ENCODE data around the gene NTNG1. TPM values are rescaled to one million over a fixed set of nuclear protein-coding genes. Genes with fewer than 3 reads are reported as not detected.

NTNG1 gene
- total and polyA plus RNA-seq, 2 of the 13 experiments (the other 11 are each of a cell fraction or from before 2014, with no cell fraction given) = not detected

DNA sequence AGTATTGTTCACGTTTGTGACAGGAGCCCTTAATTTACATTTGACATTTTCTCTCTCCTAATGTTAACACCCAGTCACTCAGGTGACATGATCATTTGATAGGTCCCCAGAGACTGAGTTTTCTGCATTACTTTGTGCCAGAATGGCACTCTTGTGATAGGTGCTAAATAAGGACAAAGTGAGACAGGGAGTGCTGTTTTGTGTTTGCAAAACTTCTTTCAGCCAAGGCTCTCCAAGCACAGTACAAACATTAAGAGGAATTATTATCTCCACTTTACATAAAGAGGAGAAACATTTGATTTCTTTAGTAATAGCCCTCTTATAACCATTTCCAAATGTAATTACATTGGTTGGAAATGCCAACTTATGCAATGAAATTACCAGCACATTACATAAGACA, 355.2 kb downstream of the NTNG1 start:
- Histone ChIP-seq H3K4me2 (ENCODE audit: low read depth, low read length) (no peak overlapping the region), H3K4me3 (replicated peaks in 1 of 3; ENCODE audit: insufficient read depth in 1 of 3, low read depth in 2 of 3, low read length in 3 of 3) (no peak overlapping the region), H3K9me3 (ENCODE audit: low read length) (no peaks in the 10 kb centered on the region), H3K36me3 (replicated peaks in 1 of 2; ENCODE audit: control insufficient read depth in 1 of 2, insufficient read depth in 2 of 2, low read length in 2 of 2) (no peaks in the 10 kb centered on the region), H3K27me3 (ENCODE audit: control insufficient read depth in 1 of 2, insufficient read depth in 2 of 2, low read length in 2 of 2) (no peaks in the 10 kb centered on the region), H3K4me1 (ENCODE audit: insufficient read depth, low read length) (peaks cover 23% of the 10 kb centered on the region), H3K9ac (ENCODE audit: insufficient read depth, low read depth, low read length) (no peak overlapping the region), H2AFZ (ENCODE audit: low read length) (no peak overlapping the region), H3K27ac (ENCODE audit: extremely low read length, insufficient read depth, low read length) (no peak overlapping the region), H4K20me1 (ENCODE audit: insufficient read depth, low read length) (no peaks in the 10 kb centered on the region), H3K79me2 (ENCODE audit: insufficient read depth, low read length) (no peaks in the 10 kb centered on the region)
- WGBS (ENCODE audit: low lambda C conversion rate) = 0% methylated on average over 1 of the region's 1 CpG
- 0 out of 2 replicates have a peak, but pooled peaks have one; percentile 79 for TF ChIP-seq ZNF232 (CRISPR knock-in tag; IDR thresholded peaks at IDR 0.05; ENCODE audit: borderline replicate concordance)
- no peak for TF ChIP-seq ZNF598 (CRISPR knock-in tag; IDR thresholded peaks at IDR 0.05; ENCODE audit: borderline replicate concordance)
- TF ChIP-seq EED (CRISPR knock-in tag; IDR thresholded peaks at IDR 0.05) = no peak
- TF ChIP-seq YEATS4 (CRISPR knock-in tag; IDR thresholded peaks at IDR 0.05; ENCODE audit: borderline replicate concordance) = no peak
- TF ChIP-seq ZNF446 (CRISPR knock-in tag; IDR thresholded peaks at IDR 0.05) = no peak
- in situ Hi-C loops (cut with HindIII; ENCODE audit: extremely low pct_ligation_motif_present, low pct_unique_long_range_greater_than_20kb) (no loop called here), intact Hi-C loops (cut with micrococcal nuclease; ENCODE audit: unreplicated experiment) (no loop called here)
- DNase-seq (ENCODE audit: low spot score) = no peak
- no peak for FAIRE-seq
- no peak for ATAC-seq
- CTCF ChIA-PET (ENCODE audit: low intra/inter-chr PET ratio, low total read pairs) = no interaction called here
- POLR2A ChIA-PET = no interaction called here
- no TSS peak for BruUV-seq (replicated peaks)

DNA sequence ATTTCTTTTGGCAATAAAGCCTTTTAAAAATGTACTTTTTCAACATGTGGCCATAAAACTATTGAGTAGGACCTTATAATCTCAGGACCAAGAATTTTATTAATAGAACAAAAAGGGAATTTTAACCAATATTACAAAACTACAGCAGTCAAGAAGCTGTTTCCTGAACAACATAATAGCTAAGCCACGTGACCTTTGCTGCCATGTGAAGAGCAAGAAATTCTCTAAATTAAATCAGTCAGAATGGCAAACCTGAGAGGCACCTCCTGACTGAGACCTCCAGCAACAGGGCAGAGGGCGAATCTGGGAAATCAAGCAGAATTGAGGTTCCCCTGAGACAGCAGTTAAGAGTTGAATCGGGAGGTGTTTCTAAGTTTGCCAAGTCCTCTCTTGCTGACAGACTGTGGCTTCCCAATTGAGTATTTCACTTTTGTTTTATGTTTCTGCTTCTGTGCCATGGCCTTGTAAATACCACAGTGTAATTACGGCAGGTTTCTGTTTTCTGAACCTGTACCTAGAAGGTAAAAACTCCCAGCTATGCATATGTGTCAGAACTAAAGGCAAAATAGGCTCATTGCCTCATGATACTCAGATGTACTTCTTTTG, 358.4 kb downstream of the NTNG1 start:
- CTCF ChIA-PET (ENCODE audit: low intra/inter-chr PET ratio, low total read pairs) = no interaction called here
- H3K27me3 ChIP-seq (ENCODE audit: control insufficient read depth in 1 of 2, insufficient read depth in 2 of 2, low read length in 2 of 2) = no peaks in the 10 kb centered on the region
- in situ Hi-C loops (cut with HindIII; ENCODE audit: extremely low pct_ligation_motif_present, low pct_unique_long_range_greater_than_20kb) (no loop called here), intact Hi-C loops (cut with micrococcal nuclease; ENCODE audit: unreplicated experiment) (no loop called here)
- FAIRE-seq (no peak), DNase-seq (ENCODE audit: low spot score) (no peak), ATAC-seq (no peak)
- H3K27ac ChIP-seq (ENCODE audit: extremely low read length, insufficient read depth, low read length) = no peak overlapping the region
- no peaks in the 10 kb centered on the region for H3K36me3 ChIP-seq (replicated peaks in 1 of 2; ENCODE audit: control insufficient read depth in 1 of 2, insufficient read depth in 2 of 2, low read length in 2 of 2)
- no peaks in the 10 kb centered on the region for H4K20me1 ChIP-seq (ENCODE audit: insufficient read depth, low read length)
- POLR2A ChIA-PET = no interaction called here
- no peak overlapping the region for H3K4me3 ChIP-seq (replicated peaks in 1 of 3; ENCODE audit: insufficient read depth in 1 of 3, low read depth in 2 of 3, low read length in 3 of 3)
- H3K79me2 ChIP-seq (ENCODE audit: insufficient read depth, low read length) = no peaks in the 10 kb centered on the region
- H3K9me3 ChIP-seq (ENCODE audit: low read length) = no peaks in the 10 kb centered on the region
- WGBS (ENCODE audit: low lambda C conversion rate) = 27% methylated on average over 4 of the region's 4 CpGs
- no peak overlapping the region for H3K4me2 ChIP-seq (ENCODE audit: low read depth, low read length)
- peaks cover 13% of the 10 kb centered on the region; the same call in 1 of the 2 replicates for H3K4me1 ChIP-seq (ENCODE audit: insufficient read depth, low read length)
- H2AFZ ChIP-seq (ENCODE audit: low read length) = peak overlapping the region; percentile 19
- no peak overlapping the region for H3K9ac ChIP-seq (ENCODE audit: insufficient read depth, low read depth, low read length)
- BruUV-seq (replicated peaks) = no TSS peak
- TF ChIP-seq, protein P1, sequence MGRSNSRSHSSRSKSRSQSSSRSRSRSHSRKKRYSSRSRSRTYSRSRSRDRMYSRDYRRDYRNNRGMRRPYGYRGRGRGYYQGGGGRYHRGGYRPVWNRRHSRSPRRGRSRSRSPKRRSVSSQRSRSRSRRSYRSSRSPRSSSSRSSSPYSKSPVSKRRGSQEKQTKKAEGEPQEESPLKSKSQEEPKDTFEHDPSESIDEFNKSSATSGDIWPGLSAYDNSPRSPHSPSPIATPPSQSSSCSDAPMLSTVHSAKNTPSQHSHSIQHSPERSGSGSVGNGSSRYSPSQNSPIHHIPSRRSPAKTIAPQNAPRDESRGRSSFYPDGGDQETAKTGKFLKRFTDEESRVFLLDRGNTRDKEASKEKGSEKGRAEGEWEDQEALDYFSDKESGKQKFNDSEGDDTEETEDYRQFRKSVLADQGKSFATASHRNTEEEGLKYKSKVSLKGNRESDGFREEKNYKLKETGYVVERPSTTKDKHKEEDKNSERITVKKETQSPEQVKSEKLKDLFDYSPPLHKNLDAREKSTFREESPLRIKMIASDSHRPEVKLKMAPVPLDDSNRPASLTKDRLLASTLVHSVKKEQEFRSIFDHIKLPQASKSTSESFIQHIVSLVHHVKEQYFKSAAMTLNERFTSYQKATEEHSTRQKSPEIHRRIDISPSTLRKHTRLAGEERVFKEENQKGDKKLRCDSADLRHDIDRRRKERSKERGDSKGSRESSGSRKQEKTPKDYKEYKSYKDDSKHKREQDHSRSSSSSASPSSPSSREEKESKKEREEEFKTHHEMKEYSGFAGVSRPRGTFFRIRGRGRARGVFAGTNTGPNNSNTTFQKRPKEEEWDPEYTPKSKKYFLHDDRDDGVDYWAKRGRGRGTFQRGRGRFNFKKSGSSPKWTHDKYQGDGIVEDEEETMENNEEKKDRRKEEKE (IDR thresholded peaks at IDR 0.05) = no peak
- TF ChIP-seq RAD51 (IDR thresholded peaks at IDR 0.05; ENCODE audit: borderline replicate concordance) (no peak), THYN1 (CRISPR knock-in tag; IDR thresholded peaks at IDR 0.05; ENCODE audit: borderline replicate concordance, low read depth) (no peak), HES4 (CRISPR knock-in tag; IDR thresholded peaks at IDR 0.05; ENCODE audit: borderline replicate concordance) (no peak)
- TF ChIP-seq, protein P2, sequence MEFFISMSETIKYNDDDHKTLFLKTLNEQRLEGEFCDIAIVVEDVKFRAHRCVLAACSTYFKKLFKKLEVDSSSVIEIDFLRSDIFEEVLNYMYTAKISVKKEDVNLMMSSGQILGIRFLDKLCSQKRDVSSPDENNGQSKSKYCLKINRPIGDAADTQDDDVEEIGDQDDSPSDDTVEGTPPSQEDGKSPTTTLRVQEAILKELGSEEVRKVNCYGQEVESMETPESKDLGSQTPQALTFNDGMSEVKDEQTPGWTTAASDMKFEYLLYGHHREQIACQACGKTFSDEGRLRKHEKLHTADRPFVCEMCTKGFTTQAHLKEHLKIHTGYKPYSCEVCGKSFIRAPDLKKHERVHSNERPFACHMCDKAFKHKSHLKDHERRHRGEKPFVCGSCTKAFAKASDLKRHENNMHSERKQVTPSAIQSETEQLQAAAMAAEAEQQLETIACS (CRISPR knock-in tag; IDR thresholded peaks at IDR 0.05) = no peak
- TF ChIP-seq, protein P3, sequence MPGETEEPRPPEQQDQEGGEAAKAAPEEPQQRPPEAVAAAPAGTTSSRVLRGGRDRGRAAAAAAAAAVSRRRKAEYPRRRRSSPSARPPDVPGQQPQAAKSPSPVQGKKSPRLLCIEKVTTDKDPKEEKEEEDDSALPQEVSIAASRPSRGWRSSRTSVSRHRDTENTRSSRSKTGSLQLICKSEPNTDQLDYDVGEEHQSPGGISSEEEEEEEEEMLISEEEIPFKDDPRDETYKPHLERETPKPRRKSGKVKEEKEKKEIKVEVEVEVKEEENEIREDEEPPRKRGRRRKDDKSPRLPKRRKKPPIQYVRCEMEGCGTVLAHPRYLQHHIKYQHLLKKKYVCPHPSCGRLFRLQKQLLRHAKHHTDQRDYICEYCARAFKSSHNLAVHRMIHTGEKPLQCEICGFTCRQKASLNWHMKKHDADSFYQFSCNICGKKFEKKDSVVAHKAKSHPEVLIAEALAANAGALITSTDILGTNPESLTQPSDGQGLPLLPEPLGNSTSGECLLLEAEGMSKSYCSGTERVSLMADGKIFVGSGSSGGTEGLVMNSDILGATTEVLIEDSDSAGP (CRISPR knock-in tag; IDR thresholded peaks at IDR 0.05; ENCODE audit: borderline replicate concordance) = no peak
